Erythroblast (primary cell): ENCODE measurements around the gene SLC6A1.

ENCODE experiments used
- GATA1 ChIP-seq: IDR thresholded peaks from 2 replicates; pipeline ENCODE4 v1.6.1; 2011; ENCODE audit warnings: low read depth, mild to moderate bottlenecking, control low read depth, low read length, moderate library complexity
- POLR2A ChIP-seq: IDR thresholded peaks from 2 replicates; pipeline ENCODE4 v1.6.1; 2011; ENCODE audit warnings: mild to moderate bottlenecking, low read length

DNA sequence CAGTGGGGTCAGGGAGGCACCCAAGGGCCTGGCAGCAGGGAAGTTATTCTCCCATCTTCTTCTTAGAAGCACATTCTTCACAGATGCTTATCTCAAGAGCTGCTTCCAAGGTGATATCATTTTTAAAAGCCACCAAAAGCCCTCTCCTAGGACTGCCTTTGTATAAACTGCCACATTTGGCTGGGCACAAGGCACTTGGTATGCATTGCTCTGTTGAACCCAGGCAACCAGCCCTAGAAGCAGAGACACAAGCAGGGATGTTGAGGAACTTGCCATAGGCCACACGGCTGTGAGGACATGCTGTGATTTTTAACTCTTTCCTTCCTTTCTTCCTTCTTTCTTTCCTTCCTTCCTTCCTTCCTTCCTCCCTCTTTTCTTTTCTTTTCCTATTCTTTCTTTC lies 7.4 kb upstream of the SLC6A1 start:
- TF ChIP-seq POLR2A: no peak
- no peak for TF ChIP-seq GATA1
